NB4 (cell line): Measurements from ENCODE around the gene LEMD2.

Source experiments
- DNase-seq: peaks from one replicate; pipeline ENCODE4 v3.0.0; 2010; ENCODE audit warnings: low read depth
- H3K4me3 ChIP-seq: one replicate; pipeline ENCODE4 v1.5.1; 2011; ENCODE audit warnings: mild to moderate bottlenecking, low read depth, low read length, moderate library complexity
- MYC ChIP-seq: IDR thresholded peaks from 2 replicates; pipeline ENCODE4 v1.6.1; 2011; ENCODE audit warnings: low read depth, low read length
- POLR2A ChIP-seq: IDR thresholded peaks from 2 replicates; pipeline ENCODE4 v1.6.1; 2011; ENCODE audit warnings: mild to moderate bottlenecking; ENCODE audit not compliant: insufficient read length; ENCODE audit errors: extremely low read depth
- TF ChIP-seq, protein P1 (sequence below): IDR thresholded peaks from 2 replicates; pipeline ENCODE4 v1.6.1; 2011; ENCODE audit warnings: low read depth, low read length
- TF ChIP-seq, protein P2 (sequence below): IDR thresholded peaks from one replicate; pipeline ENCODE4 v1.5.1; 2012; ENCODE audit warnings: low read depth, low read length

The LEMD2 gene

DNA sequence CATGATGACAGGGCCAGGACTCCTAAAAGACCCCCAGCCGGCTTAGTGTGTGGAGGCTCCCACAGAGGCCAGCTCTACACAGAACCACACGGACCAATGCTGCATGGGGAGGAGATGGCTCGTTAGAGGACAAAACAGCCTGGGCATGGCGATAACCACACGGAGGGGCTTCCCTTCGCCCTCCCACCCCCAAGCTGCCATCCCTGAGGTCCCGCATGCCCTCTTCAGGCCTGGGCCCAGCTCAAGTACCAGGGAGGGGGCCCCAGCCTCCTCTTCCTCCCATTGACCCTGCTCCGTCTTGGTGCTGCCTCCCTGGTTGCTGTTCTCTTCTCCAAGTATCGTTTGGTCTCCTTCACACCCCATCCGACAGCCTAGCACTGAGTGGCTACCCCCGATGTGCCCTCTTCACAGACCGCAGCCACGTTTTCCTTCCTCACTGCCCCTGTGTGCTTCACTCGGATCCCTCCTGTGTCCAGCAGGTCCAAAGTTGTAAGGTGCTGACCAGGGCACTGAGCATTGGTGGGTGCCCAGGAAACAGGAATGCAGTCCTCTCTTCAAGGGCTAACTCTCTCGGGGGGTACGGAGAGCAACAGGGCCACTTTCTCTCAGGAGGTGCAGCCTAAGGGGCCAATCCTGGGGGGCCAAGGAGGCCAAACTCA lies 24.4 kb upstream of the LEMD2 start:
- H3K4me3 ChIP-seq, result no peak overlapping the region
- no peak for DNase-seq
- TF ChIP-seq POLR2A (no peak), MYC (no peak)
- TF ChIP-seq, protein P1, sequence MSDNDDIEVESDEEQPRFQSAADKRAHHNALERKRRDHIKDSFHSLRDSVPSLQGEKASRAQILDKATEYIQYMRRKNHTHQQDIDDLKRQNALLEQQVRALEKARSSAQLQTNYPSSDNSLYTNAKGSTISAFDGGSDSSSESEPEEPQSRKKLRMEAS, result no peak
- TF ChIP-seq, protein P2, sequence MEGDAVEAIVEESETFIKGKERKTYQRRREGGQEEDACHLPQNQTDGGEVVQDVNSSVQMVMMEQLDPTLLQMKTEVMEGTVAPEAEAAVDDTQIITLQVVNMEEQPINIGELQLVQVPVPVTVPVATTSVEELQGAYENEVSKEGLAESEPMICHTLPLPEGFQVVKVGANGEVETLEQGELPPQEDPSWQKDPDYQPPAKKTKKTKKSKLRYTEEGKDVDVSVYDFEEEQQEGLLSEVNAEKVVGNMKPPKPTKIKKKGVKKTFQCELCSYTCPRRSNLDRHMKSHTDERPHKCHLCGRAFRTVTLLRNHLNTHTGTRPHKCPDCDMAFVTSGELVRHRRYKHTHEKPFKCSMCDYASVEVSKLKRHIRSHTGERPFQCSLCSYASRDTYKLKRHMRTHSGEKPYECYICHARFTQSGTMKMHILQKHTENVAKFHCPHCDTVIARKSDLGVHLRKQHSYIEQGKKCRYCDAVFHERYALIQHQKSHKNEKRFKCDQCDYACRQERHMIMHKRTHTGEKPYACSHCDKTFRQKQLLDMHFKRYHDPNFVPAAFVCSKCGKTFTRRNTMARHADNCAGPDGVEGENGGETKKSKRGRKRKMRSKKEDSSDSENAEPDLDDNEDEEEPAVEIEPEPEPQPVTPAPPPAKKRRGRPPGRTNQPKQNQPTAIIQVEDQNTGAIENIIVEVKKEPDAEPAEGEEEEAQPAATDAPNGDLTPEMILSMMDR, result no peak

DNA sequence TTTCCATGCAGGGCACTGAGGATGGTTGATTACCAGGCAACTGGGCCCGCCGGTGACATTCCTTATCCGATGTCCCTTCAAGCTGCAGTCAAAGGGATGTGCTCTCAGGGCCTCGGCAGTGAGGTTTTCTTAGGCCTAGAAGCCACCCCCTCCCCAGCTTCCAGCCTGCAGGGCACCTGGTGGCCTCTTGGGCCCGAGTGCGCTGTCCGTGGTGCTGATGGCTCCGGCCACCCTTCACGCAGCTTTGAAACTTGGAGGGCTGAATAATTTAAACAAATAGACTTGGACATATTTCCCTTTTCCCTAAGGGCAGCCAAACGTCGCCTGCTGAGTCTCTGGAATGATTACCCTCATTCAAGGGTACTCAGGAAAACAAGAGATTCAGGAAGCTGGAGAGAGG lies 23.7 kb upstream of the LEMD2 start:
- H3K4me3 ChIP-seq, result no peak overlapping the region
- peak; percentile 76 for DNase-seq
- TF ChIP-seq MYC (no peak), POLR2A (no peak)
- TF ChIP-seq, protein P1, result no peak
- TF ChIP-seq, protein P2, result no peak

DNA sequence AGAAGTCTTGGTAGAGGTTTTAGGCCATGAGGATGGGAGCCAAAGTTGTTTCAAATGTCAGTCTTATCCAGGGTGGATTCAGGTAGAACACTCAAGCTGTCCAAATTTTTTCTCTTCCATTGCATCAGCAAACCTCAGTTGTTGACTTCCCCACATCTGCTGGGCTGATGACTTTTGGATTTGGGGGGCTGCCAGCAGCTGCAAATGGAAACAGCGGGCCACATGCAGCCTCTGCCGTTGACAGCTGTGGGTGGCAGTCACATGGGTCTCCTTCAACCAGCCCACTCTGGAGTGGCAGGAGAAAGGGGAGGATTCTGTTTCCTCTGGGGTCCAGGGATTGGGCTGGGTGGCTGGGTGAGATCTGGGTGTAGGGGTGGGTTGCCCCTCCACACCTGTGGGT lies 20.7 kb upstream of the LEMD2 start:
- TF ChIP-seq, protein P1, result no peak
- TF ChIP-seq POLR2A, result no peak
- no peak overlapping the region for H3K4me3 ChIP-seq
- DNase-seq, result no peak

DNA sequence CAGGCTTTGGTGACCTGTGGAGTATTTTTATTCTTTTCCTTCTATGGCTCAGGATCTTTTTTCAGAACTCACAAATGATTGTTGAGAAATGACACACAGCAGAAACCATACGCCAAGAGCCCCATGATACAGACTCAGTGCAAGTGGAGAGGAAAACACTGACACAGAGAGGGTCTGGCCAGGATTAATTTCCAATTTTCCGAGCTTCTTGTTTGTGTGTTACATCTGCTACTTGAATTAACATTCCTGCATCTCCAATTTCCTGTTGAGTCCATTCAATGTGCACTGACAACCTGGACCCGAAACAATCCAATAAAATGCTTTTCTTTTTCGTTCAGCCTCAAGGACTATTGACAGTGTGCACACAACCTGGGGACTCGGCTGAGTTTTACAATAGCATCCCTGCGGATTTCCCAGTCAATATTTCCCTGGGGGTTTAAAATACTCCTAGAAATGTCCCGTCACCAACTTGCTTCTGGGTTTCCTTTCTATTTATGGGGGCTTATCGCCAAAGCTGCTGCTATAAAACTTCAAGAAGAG lies 19.8 kb upstream of the LEMD2 start:
- no peak overlapping the region for H3K4me3 ChIP-seq
- TF ChIP-seq, protein P1, result no peak
- TF ChIP-seq POLR2A (no peak), MYC (no peak)
- TF ChIP-seq, protein P2, result no peak
- no peak for DNase-seq

DNA sequence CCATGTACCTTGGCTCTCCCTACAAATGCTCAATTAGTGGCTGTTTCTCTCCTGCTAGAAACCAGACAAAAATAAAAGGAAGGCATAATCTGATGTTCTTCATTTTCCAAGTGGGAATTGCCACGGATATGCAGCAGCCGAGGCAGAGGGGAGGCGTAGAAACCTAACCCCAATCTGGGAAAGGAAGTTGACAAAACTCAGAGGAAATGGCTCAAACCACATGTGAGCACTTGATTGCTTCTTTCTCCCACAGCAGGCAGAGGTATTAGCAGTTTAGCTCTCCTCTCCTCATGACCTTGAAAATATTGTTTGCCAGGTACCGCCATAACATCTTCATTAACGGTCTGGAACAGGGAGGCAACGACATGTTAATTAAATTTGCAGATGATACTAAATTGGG lies 18.7 kb upstream of the LEMD2 start:
- TF ChIP-seq MYC, result no peak
- TF ChIP-seq, protein P2, result no peak
- TF ChIP-seq, protein P1, result peak; percentile 21; the same call in 1 of the 2 replicates
- no peak for TF ChIP-seq POLR2A
- DNase-seq, result peak; percentile 21
- H3K4me3 ChIP-seq, result no peak overlapping the region

DNA sequence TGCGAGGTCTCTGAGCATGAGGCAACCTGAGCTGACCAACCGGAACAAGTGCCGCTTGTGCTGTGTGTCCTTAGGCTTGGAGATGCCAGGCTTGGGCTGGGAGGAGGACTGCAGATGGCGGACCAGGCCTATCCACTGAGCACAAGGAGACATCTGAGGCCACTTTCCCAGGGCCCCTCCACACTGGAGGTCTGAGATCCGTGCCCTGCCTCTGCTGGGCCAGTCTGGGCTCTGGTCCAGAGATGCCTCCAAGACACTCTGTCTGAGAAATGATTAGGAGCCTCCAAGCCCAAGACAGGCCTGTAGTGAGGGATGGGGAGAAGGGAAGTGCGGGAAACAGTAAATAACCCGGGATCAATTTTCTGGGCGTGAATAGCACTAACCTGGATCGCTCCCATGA lies 17.9 kb upstream of the LEMD2 start:
- no peak overlapping the region for H3K4me3 ChIP-seq
- DNase-seq, result no peak
- no peak for TF ChIP-seq MYC

DNA sequence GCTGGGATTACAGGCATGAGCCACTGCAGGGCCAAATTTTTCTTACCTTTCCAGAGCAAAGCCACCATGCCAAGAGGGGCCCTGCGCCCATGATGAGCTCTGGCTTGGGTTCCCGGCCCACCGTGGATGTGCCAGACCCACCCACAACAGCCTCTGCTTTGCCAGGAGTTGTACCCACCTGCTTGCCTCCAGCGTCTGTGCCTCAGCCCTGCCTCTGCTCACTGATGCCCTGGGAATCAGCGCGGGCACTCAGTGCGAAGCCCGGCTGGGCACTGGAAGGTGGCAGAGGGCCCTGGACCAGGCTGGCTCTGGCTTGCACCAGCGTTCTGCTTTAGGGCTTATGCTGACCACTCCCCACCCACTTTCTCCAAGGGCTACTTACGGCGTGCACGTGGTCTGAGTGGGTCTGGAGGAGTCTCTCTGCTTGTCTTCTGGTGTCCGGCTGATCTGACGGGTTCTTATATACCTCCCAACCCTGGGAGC lies 14.7 kb upstream of the LEMD2 start, which contains the start of gene MLN:
Gene MLN (minus strand): TSS at position 433 of the 483 bp plus-strand sequence. CDS start 2,840 bp downstream, outside the sequence.
- H3K4me3 ChIP-seq, result no peak within 1 kb of the TSS
- TF ChIP-seq POLR2A, result no peak
- TF ChIP-seq, protein P1, result no peak
- no peak for TF ChIP-seq MYC
- TF ChIP-seq, protein P2, result no peak
- no peak for DNase-seq
